Measurements from ENCODE around the gene SNX25.

SNX25 gene

DNA sequence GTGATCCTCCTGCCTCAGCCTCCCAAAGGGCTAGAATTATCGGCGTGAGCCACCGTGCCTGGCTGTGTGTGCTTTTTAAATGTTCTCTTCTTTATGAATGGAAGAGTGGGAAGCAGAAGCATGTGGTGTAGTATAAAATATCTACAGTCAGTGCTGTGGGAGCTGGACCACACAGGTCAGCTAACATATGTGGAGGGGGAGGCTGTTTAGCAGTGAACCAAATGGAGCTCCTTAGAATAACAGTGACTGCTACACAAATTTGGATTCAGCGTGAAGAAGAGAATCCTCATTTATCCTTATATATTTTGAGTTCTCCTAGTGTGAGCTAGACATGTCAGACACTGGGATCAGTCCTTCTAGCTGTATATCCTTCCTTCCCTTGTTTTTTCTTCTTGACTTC lies 3.2 kb downstream of the SNX25 start:
- TF ChIP-seq NFIC (IDR thresholded peaks at IDR 0.05) (no peak), TCF12 (IDR thresholded peaks at IDR 0.05; ENCODE audit: low read depth) (no peak), FOXM1 (IDR thresholded peaks at IDR 0.05; ENCODE audit: borderline replicate concordance, low read depth) (no peak), CEBPB (IDR thresholded peaks at IDR 0.05) (no peak), ZBTB7A (IDR thresholded peaks at IDR 0.05; ENCODE audit: low read depth) (no peak), MAX (IDR thresholded peaks at IDR 0.05) (no peak), EGR1 (IDR thresholded peaks at IDR 0.05) (no peak), TEAD4 (IDR thresholded peaks at IDR 0.05) (no peak)
- TF ChIP-seq, protein P1, sequence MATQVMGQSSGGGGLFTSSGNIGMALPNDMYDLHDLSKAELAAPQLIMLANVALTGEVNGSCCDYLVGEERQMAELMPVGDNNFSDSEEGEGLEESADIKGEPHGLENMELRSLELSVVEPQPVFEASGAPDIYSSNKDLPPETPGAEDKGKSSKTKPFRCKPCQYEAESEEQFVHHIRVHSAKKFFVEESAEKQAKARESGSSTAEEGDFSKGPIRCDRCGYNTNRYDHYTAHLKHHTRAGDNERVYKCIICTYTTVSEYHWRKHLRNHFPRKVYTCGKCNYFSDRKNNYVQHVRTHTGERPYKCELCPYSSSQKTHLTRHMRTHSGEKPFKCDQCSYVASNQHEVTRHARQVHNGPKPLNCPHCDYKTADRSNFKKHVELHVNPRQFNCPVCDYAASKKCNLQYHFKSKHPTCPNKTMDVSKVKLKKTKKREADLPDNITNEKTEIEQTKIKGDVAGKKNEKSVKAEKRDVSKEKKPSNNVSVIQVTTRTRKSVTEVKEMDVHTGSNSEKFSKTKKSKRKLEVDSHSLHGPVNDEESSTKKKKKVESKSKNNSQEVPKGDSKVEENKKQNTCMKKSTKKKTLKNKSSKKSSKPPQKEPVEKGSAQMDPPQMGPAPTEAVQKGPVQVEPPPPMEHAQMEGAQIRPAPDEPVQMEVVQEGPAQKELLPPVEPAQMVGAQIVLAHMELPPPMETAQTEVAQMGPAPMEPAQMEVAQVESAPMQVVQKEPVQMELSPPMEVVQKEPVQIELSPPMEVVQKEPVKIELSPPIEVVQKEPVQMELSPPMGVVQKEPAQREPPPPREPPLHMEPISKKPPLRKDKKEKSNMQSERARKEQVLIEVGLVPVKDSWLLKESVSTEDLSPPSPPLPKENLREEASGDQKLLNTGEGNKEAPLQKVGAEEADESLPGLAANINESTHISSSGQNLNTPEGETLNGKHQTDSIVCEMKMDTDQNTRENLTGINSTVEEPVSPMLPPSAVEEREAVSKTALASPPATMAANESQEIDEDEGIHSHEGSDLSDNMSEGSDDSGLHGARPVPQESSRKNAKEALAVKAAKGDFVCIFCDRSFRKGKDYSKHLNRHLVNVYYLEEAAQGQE (IDR thresholded peaks at IDR 0.05; ENCODE audit: low read depth) = no peak
- TF ChIP-seq, protein P2, sequence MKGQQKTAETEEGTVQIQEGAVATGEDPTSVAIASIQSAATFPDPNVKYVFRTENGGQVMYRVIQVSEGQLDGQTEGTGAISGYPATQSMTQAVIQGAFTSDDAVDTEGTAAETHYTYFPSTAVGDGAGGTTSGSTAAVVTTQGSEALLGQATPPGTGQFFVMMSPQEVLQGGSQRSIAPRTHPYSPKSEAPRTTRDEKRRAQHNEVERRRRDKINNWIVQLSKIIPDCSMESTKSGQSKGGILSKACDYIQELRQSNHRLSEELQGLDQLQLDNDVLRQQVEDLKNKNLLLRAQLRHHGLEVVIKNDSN (IDR thresholded peaks at IDR 0.05) = no peak

DNA sequence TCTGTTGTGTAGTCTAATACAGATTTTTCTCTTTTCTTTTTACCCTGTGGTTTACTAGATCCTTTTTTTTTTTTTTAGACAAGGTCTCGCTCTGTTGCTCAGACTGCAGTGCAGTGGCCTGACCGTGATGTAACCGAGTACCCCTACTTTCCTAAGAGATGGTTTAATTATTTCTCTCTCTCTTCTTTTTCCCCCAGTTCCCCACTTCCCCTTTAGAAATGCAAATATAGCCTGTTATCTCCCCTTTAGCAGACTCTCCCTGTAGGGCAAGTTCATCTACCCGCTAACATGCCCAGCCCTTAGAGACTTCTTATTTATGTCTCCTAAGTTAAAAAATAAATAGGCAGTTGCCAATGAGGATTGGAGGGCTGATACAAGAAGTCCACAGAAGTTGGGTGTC lies 4.5 kb downstream of the SNX25 start:
- TF ChIP-seq, protein P2 (IDR thresholded peaks at IDR 0.05) = no peak
- no peak for TF ChIP-seq NFIC (IDR thresholded peaks at IDR 0.05)

DNA sequence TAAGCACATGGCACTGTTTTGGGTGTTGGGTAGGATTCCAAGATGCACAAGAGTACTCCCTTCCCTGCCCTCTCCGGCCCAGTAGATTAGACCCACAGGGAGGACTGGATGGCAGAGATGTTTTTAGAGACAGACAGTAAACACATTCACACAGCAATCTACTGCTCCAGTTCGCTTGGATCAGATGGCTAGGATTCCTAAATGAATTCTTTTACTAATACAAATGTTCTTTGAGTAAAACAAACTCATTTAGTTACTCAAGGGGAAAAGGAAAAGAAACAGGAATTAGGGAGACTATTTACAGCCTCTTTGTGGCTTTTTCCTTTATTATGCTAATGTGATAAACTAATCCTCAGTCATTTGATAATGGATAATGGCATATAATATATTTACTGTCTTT lies 5.9 kb downstream of the SNX25 start:
- TF ChIP-seq CEBPB (IDR thresholded peaks at IDR 0.05) (no peak), RAD21 (IDR thresholded peaks at IDR 0.05; ENCODE audit: low read depth) (no peak), ZBTB7A (IDR thresholded peaks at IDR 0.05; ENCODE audit: low read depth) (no peak), FOXM1 (IDR thresholded peaks at IDR 0.05; ENCODE audit: borderline replicate concordance, low read depth) (no peak), CREB1 (IDR thresholded peaks at IDR 0.05; ENCODE audit: low read depth) (no peak), EP300 (IDR thresholded peaks at IDR 0.05; ENCODE audit: borderline replicate concordance) (no peak)

DNA sequence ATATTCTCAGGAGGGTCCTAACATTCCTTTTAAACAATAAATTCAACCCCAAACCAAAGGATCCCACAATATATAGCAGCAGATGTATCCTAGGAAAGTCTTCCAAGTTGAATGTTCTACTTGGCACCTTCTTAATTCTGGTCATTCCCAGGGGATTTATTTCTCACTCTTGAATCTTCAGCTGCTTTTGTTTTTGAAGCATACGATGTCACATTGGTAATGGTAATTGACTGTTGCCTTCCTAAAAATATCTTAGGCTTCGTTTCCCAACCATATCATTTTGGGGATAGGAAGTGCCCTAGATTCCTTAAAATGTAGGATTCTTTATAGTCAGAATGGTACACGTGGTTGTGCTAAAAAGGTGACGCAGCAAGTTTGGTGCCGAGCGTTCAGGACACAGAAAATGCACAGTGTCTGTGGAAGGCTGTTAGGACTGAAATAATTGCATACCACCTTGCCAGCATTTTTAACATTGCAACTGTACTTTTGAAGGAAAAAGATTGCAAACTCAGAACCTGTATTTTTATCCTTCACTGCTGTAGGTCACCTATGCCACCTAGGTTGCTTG lies 8.1 kb downstream of the SNX25 start:
- TF ChIP-seq, protein P1 (IDR thresholded peaks at IDR 0.05; ENCODE audit: low read depth) = no peak
- no peak for TF ChIP-seq EP300 (IDR thresholded peaks at IDR 0.05; ENCODE audit: borderline replicate concordance)
- no peak for TF ChIP-seq YY1 (IDR thresholded peaks at IDR 0.05; ENCODE audit: low read depth)
- TF ChIP-seq, protein P2 (IDR thresholded peaks at IDR 0.05) = no peak
- TF ChIP-seq CEBPB (IDR thresholded peaks at IDR 0.05) = no peak
- no peak for TF ChIP-seq MAX (IDR thresholded peaks at IDR 0.05)
- TF ChIP-seq CREB1 (IDR thresholded peaks at IDR 0.05; ENCODE audit: low read depth) = no peak
- TF ChIP-seq TEAD4 (IDR thresholded peaks at IDR 0.05) = no peak
- no peak for TF ChIP-seq EGR1 (IDR thresholded peaks at IDR 0.05)
- TF ChIP-seq TCF12 (IDR thresholded peaks at IDR 0.05; ENCODE audit: low read depth) = no peak
- TF ChIP-seq FOXM1 (IDR thresholded peaks at IDR 0.05; ENCODE audit: borderline replicate concordance, low read depth) = no peak
- TF ChIP-seq ZBTB7A (IDR thresholded peaks at IDR 0.05; ENCODE audit: low read depth) = no peak
- TF ChIP-seq RAD21 (IDR thresholded peaks at IDR 0.05; ENCODE audit: low read depth) = no peak

DNA sequence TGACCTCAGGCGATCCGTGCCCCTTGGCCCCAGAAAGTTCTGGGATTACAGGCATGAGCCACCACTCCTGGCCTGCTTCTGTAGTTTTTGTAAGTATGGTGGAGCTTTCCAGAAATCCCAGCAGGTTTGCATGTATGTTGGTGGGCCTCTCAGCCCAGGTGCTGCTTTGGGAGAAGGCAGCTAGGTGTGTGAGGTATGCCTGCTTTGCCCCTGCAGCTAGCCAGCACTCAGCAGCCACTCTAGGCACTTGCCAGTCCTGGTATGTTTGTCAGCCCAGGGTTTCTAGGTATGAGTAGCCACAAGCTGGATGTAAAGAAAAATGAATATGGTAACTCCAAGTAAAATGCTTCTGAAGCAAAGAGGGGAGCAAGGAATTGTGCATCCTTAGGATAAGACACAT lies 8.9 kb downstream of the SNX25 start:
- TF ChIP-seq MAX (IDR thresholded peaks at IDR 0.05) (no peak), CEBPB (IDR thresholded peaks at IDR 0.05) (no peak), FOXM1 (IDR thresholded peaks at IDR 0.05; ENCODE audit: borderline replicate concordance, low read depth) (no peak), CREB1 (IDR thresholded peaks at IDR 0.05; ENCODE audit: low read depth) (no peak), ZBTB7A (IDR thresholded peaks at IDR 0.05; ENCODE audit: low read depth) (no peak), TEAD4 (IDR thresholded peaks at IDR 0.05) (no peak), YY1 (IDR thresholded peaks at IDR 0.05; ENCODE audit: low read depth) (no peak), TAF1 (IDR thresholded peaks at IDR 0.05; ENCODE audit: low read depth) (no peak), NFIC (IDR thresholded peaks at IDR 0.05) (no peak), EP300 (IDR thresholded peaks at IDR 0.05; ENCODE audit: borderline replicate concordance) (no peak), EGR1 (IDR thresholded peaks at IDR 0.05) (no peak), RAD21 (IDR thresholded peaks at IDR 0.05; ENCODE audit: low read depth) (no peak), TCF12 (IDR thresholded peaks at IDR 0.05; ENCODE audit: low read depth) (no peak)
- TF ChIP-seq, protein P2 (IDR thresholded peaks at IDR 0.05) = no peak
- TF ChIP-seq, protein P1 (IDR thresholded peaks at IDR 0.05; ENCODE audit: low read depth) = no peak

Data from Ishikawa (cell line).